K562 (cell line): ENCODE results near the gene NEDD4L. TPM values are rescaled to one million over a fixed set of nuclear protein-coding genes. Genes with fewer than 3 reads are reported as not detected.

Experiments used
- ATAC-seq: fragments of 200-7000 bp; cut with Tn5 transposase; 3 replicates; pipeline ENCODE4 v1.9.1; 2020; ENCODE audit warnings: moderate library complexity
- BruUV-seq: library from RNA; stranded (reverse); fragments of 400-500 nt; replicated peaks from 2 replicates; lab custom pipeline; 2021; lab: Mats Ljungman, UMichigan
- CTCF ChIA-PET: fragments of 300-600 bp; formaldehyde crosslinking; extraction: SDS; loops from one replicate; lab custom pipeline; 2021; ENCODE audit warnings: low intra/inter-chr PET ratio; lab: Yijun Ruan, JAX
- POLR2A ChIA-PET: fragments of 300-600, 350-650 bp; sonication (Branson Sonifier 250); formaldehyde crosslinking; extraction: SDS; loops from one replicate; lab custom pipeline; 2021; ENCODE audit warnings: antibody characterized with exemption, inconsistent platforms; lab: Yijun Ruan, JAX
- DNase-seq, 4 experiments: peaks; one replicate each; pipeline versions ENCODE4 v3.0.0 to v3.0.0-alpha.2; 2011 to 2018; ENCODE audit warnings: low spot score in 3 of 4, mixed read lengths in 3 of 4; ENCODE audit errors: extremely low read depth in 1 of 4
- FAIRE-seq: peaks from 2 replicates; lab custom pipeline; 2011; peaks lifted over from hg19 to GRCh38; lab: Jason Lieb, UNC
- H2AFZ ChIP-seq: 2 replicates; pipeline ENCODE4 v1.6.0; 2011; ENCODE audit warnings: low read depth, low read length, control low read depth, inconsistent platforms
- H3K27ac ChIP-seq: fragments of 200-600 bp; 3 replicates; pipeline ENCODE4 v1.8.0; 2011; ENCODE audit warnings: low read depth, mild to moderate bottlenecking, control low read depth, inconsistent platforms, low read length, moderate library complexity, mixed read lengths; ENCODE audit errors: extremely low read depth
- H3K27me3 ChIP-seq, 2 experiments: fragments of 300-600 bp in 1 of 2; 2 replicates in 1 of 2; 3 replicates in 1 of 2; pipeline versions ENCODE4 v1.6.0 to v1.8.0; 2011; ENCODE audit warnings: inconsistent platforms in 2 of 2, low read length in 2 of 2, mild to moderate bottlenecking in 1 of 2, mixed read lengths in 1 of 2, moderate library complexity in 1 of 2; ENCODE audit not compliant: control insufficient read depth in 2 of 2, insufficient read depth in 2 of 2
- H3K36me3 ChIP-seq: fragments of 300-600 bp; 3 replicates; pipeline ENCODE4 v1.8.0; 2011; ENCODE audit warnings: mild to moderate bottlenecking, low read length, inconsistent platforms; ENCODE audit not compliant: control insufficient read depth, insufficient read depth
- H3K4me1 ChIP-seq, 2 experiments: fragments of 200-600 bp in 1 of 2; replicated peaks in 1 of 2; 2 replicates in 1 of 2; 3 replicates in 1 of 2; pipeline versions ENCODE4 v1.5.1 to v1.8.0; 2011; ENCODE audit warnings: inconsistent platforms in 2 of 2, low read length in 2 of 2, mild to moderate bottlenecking in 1 of 2, mixed read lengths in 1 of 2, moderate library complexity in 1 of 2; ENCODE audit not compliant: control insufficient read depth in 2 of 2, insufficient read depth in 2 of 2
- H3K4me2 ChIP-seq: 2 replicates; pipeline ENCODE4 v1.6.1; 2011; ENCODE audit warnings: low read length, control low read depth, inconsistent platforms, mixed read lengths; ENCODE audit not compliant: insufficient read depth
- H3K4me3 ChIP-seq: fragments of 200-600 bp; sonication (generic), shearing (Covaris generic); 2 replicates; pipeline ENCODE4 v1.5.1; 2016; ENCODE audit warnings: control low read depth, inconsistent platforms
- H3K79me2 ChIP-seq: fragments of 200-600 bp; 3 replicates; pipeline ENCODE4 v1.8.0; 2011; ENCODE audit warnings: low read length, inconsistent platforms; ENCODE audit not compliant: control insufficient read depth, insufficient read depth
- H3K9ac ChIP-seq, 2 experiments: 2 replicates each; pipeline versions ENCODE4 v1.6.0 to v1.6.1; 2011; ENCODE audit warnings: low read depth in 2 of 2, low read length in 2 of 2, control low read depth in 1 of 2, inconsistent platforms in 1 of 2, mild to moderate bottlenecking in 1 of 2, mixed read lengths in 1 of 2; ENCODE audit not compliant: insufficient read depth in 1 of 2
- H3K9me1 ChIP-seq: one replicate; pipeline ENCODE4 v1.6.0; 2011; ENCODE audit warnings: inconsistent platforms, mild to moderate bottlenecking, low read length, moderate library complexity; ENCODE audit not compliant: control insufficient read depth, insufficient read depth
- H3K9me3 ChIP-seq: replicated peaks from 2 replicates; pipeline ENCODE4 v1.5.1; 2011; ENCODE audit warnings: low read depth, low read length, inconsistent platforms; ENCODE audit not compliant: control insufficient read depth, insufficient read depth
- H4K20me1 ChIP-seq: replicated peaks from 2 replicates; pipeline ENCODE4 v1.6.1; 2011; ENCODE audit warnings: low read length, inconsistent platforms, mixed read lengths; ENCODE audit not compliant: control insufficient read depth, insufficient read depth
- ARHGAP35 ChIP-seq: fragments of 450-650 bp; IDR thresholded peaks from 2 replicates; pipeline ENCODE4 v1.6.1; 2018; ENCODE audit not compliant: partially characterized antibody
- BMI1 ChIP-seq: fragments of 150-350 bp; IDR thresholded peaks from 2 replicates; pipeline ENCODE4 v1.6.1; 2014; ENCODE audit warnings: low read length
- BRD4 ChIP-seq: fragments of 200-600 bp; sonication (generic); IDR thresholded peaks from 2 replicates; pipeline ENCODE4 v1.6.1; 2017; ENCODE audit warnings: inconsistent platforms
- IFI16 ChIP-seq: fragments of 250-450 bp; sonication (Bioruptor Pico); IDR thresholded peaks from 2 replicates; pipeline ENCODE4 v2.1.2; 2022; ENCODE audit warnings: mild to moderate bottlenecking, inconsistent platforms
- NCOA1 ChIP-seq: fragments of 450-650 bp; IDR thresholded peaks from 2 replicates; pipeline ENCODE4 v1.6.1; 2016; ENCODE audit warnings: low read depth
- NCOA4 ChIP-seq: fragments of 450-650 bp; IDR thresholded peaks from 2 replicates; pipeline ENCODE4 v1.6.1; 2018; ENCODE audit warnings: mild to moderate bottlenecking; ENCODE audit not compliant: partially characterized antibody
- NONO ChIP-seq, 2 experiments: fragments of 200-400 bp in 1 of 2; fragments of 450-650 bp in 1 of 2; formaldehyde crosslinking in 1 of 2; IDR thresholded peaks; 2 replicates each; pipeline ENCODE4 v1.6.1; 2017; ENCODE audit warnings: low read depth in 2 of 2, mild to moderate bottlenecking in 2 of 2, moderate library complexity in 2 of 2, low read length in 1 of 2
- PTTG1 ChIP-seq: fragments of 450-650 bp; IDR thresholded peaks from 2 replicates; pipeline ENCODE4 v1.6.1; 2016; ENCODE audit warnings: low read depth, mild to moderate bottlenecking, missing genetic modification characterization, missing compliant biosample characterization
- RBM34 ChIP-seq: fragments of 200-400 bp; formaldehyde crosslinking; IDR thresholded peaks from 2 replicates; pipeline ENCODE4 v1.6.1; 2018; ENCODE audit warnings: low read length, borderline replicate concordance; ENCODE audit not compliant: insufficient read depth
- RCOR1 ChIP-seq, 2 experiments: IDR thresholded peaks; 2 replicates each; pipeline ENCODE4 v1.6.1; 2012; ENCODE audit warnings: low read depth in 2 of 2, low read length in 2 of 2, borderline replicate concordance in 1 of 2, improper control_type of control experiment in 1 of 2
- SIN3B ChIP-seq: fragments of 450-650 bp; IDR thresholded peaks from 2 replicates; pipeline ENCODE4 v1.6.1; 2017; ENCODE audit warnings: low read depth, mild to moderate bottlenecking, moderate library complexity
- TEAD4 ChIP-seq, 2 experiments: sonication (generic) in 1 of 2; formaldehyde crosslinking in 1 of 2; IDR thresholded peaks; 2 replicates each; pipeline versions ENCODE4 v1.6.1 to v1.8.0; 2012 to 2022; ENCODE audit warnings: borderline replicate concordance in 1 of 2, inconsistent platforms in 1 of 2, low read length in 1 of 2, mild to moderate bottlenecking in 1 of 2, missing genetic modification reagents in 1 of 2
- TRIM24 ChIP-seq, 2 experiments: fragments of 450-650 bp; IDR thresholded peaks; 2 replicates each; pipeline ENCODE4 v1.6.1; 2016
- ZBTB8A ChIP-seq: fragments of 450-650 bp; IDR thresholded peaks from 2 replicates; pipeline ENCODE4 v1.6.1; 2018; ENCODE audit warnings: mild to moderate bottlenecking, moderate library complexity; ENCODE audit not compliant: partially characterized antibody
- ZFP30 ChIP-seq: fragments of 250-450 bp; sonication (Bioruptor Pico); IDR thresholded peaks from 2 replicates; pipeline ENCODE4 v1.8.0; 2022; ENCODE audit warnings: moderate library complexity, mild to moderate bottlenecking, inconsistent platforms, borderline replicate concordance
- ZNF75A ChIP-seq: fragments of 450-650 bp; formaldehyde crosslinking; IDR thresholded peaks from 2 replicates; pipeline ENCODE4 v1.4.0; 2020; ENCODE audit warnings: mild to moderate bottlenecking
- WGBS: fragments of 100-300 bp; shearing (Covaris generic); methylation state at CpG from one replicate; pipeline ENCODE4 v1.1.6; 2016; ENCODE audit warnings: low coverage, mixed read lengths; ENCODE audit not compliant: insufficient coverage; ENCODE audit errors: missing lambda C conversion rate; 5-methylcytosine and 5-hydroxymethylcytosine counted together
- in situ Hi-C: fragments of 300-500 bp; cut with MboI; formaldehyde crosslinking; loops from 4 replicates; pipeline ENCODE4 v1.15.0; 2018; ENCODE audit warnings: inconsistent platforms, mixed read lengths
- intact Hi-C: fragments of 100-400 bp; cut with micrococcal nuclease; formaldehyde crosslinking; loops from 2 replicates; pipeline ENCODE4 v1.14.2; 2022
- polyA plus RNA-seq, 8 experiments: library from polyadenylated mRNA; depleted of rRNA in 4 of 8; stranded (reverse) in 5 of 8; unstranded in 3 of 8; fragments of >200 nt; fragmentation: Nextera tagmentation in 2 of 8; fragmentation: Illumina TruSeq in 1 of 8; extraction: Ambion mirVana in 2 of 8; extraction: Trizol in 1 of 8; gene quantifications; 2 replicates each; pipeline versions ENCODE4 v1.2.1 to v1.2.3, GENCODE V29; 2011 to 2014; ENCODE audit warnings: inconsistent platforms in 1 of 8, missing spikeins in 1 of 8
- total RNA-seq, 7 experiments: library from RNA; depleted of rRNA in 6 of 7; stranded (reverse); fragments of >200 nt in 6 of 7; fragmentation: Illumina TruSeq in 2 of 7; extraction: Trizol in 2 of 7; gene quantifications; 2 replicates each; pipeline versions ENCODE4 v1.2.1 to v1.2.3, GENCODE V29; 2011 to 2021; ENCODE audit warnings: low replicate concordance in 1 of 7
- TF ChIP-seq, protein P1 (sequence below): fragments of 250-450 bp; sonication (Bioruptor Pico); IDR thresholded peaks from 2 replicates; pipeline ENCODE4 v1.9.0; 2021; ENCODE audit warnings: mild to moderate bottlenecking, inconsistent platforms
- TF ChIP-seq, protein P2 (sequence below), 2 experiments: IDR thresholded peaks; 2 replicates each; pipeline ENCODE4 v1.6.1; 2011; ENCODE audit warnings: borderline replicate concordance in 1 of 2, control low read depth in 1 of 2, low read depth in 1 of 2, low read length in 1 of 2, mild to moderate bottlenecking in 1 of 2, mixed read lengths in 1 of 2, moderate library complexity in 1 of 2; ENCODE audit not compliant: insufficient read depth in 1 of 2, insufficient read length in 1 of 2, poor library complexity in 1 of 2, severe bottlenecking in 1 of 2; ENCODE audit errors: extremely low read depth in 1 of 2

NEDD4L gene
- total and polyA plus RNA-seq, 9 of the 15 experiments (the other 6 are each of a cell fraction or from before 2014, with no cell fraction given): 8.1 to 33.4 (median 19.9) TPM

DNA sequence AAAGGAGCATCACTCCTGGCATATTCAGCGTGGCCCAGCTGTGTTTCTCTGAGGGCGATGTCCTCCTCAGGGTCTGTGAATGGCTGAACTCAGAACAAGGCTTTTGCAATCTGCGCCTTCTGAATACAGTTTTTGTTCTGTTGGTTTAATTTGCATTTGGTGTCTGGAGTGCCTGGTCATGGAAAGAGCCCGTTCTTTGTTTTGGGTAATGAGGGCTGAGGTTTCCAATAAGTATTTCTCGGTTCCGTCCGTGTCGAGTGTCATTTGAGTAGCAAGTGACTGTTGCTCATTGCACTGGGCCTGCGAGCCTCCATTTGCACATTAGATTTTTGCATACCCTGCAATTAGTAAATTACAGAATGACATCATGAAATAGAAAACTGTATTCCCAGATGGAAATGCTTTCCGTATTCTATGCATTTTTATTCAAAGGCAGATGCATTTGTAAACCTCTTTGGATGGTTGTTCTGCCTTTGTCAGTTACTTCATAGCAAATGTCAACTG is 57.3 kb downstream of the NEDD4L start (continued):
- TF ChIP-seq RCOR1 (IDR thresholded peaks at IDR 0.05; ENCODE audit: borderline replicate concordance in 1 of 2, low read depth in 2 of 2, low read length in 2 of 2) (no peak), NONO (IDR thresholded peaks at IDR 0.05; ENCODE audit: low read depth in 2 of 2, low read length in 1 of 2) (no peak)
- TF ChIP-seq, protein P1, sequence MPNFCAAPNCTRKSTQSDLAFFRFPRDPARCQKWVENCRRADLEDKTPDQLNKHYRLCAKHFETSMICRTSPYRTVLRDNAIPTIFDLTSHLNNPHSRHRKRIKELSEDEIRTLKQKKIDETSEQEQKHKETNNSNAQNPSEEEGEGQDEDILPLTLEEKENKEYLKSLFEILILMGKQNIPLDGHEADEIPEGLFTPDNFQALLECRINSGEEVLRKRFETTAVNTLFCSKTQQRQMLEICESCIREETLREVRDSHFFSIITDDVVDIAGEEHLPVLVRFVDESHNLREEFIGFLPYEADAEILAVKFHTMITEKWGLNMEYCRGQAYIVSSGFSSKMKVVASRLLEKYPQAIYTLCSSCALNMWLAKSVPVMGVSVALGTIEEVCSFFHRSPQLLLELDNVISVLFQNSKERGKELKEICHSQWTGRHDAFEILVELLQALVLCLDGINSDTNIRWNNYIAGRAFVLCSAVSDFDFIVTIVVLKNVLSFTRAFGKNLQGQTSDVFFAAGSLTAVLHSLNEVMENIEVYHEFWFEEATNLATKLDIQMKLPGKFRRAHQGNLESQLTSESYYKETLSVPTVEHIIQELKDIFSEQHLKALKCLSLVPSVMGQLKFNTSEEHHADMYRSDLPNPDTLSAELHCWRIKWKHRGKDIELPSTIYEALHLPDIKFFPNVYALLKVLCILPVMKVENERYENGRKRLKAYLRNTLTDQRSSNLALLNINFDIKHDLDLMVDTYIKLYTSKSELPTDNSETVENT: no peak
- TF ChIP-seq, all 486 proteins: peak for 0

DNA sequence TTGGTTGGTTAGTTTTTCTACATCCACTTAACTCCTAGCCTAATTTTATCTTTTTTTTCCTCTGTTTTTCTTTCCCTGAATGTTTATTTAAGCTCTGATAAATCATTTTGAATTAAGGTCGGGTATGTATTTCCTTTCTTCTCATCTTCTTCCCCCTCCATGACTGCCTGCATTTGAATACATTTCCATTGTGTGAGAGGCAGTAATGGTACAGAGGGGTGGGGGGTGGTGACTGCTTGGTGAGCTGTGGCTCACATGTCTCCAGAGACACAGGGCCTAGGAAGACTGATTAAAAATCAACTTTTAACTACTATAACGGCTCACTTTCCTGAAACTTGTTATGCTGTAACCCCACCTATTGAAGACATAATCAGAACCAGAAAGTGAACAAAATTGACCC is 58.0 kb downstream of the NEDD4L start:
- no peak for FAIRE-seq
- no peaks in the 10 kb centered on the region; the same call in 1 of the 3 replicates for H3K79me2 ChIP-seq
- WGBS: 20% methylated on average over 2 of the region's 2 CpGs
- in situ Hi-C loops (no loop called here), intact Hi-C loops (no loop called here)
- no TSS peak for BruUV-seq
- peaks cover 0 to 6% of the 10 kb centered on the region in 2 experiments; a peak in 3 of 5 replicates for H3K4me1 ChIP-seq
- ATAC-seq: no peak
- POLR2A ChIA-PET: interaction anchor here (0.8 kb wide), 1 partner anchor 166 kb away, joined by 5 read pairs; no protein-coding TSS in a partner anchor
- TF ChIP-seq NCOA1 (no peak), ARHGAP35 (no peak), NCOA4 (no peak), ZFP30 (no peak), TRIM24 (IDR thresholded peaks at IDR 0.05) (no peak), ZNF75A (CRISPR knock-in tag) (no peak), IFI16 (CRISPR knock-in tag) (no peak), SIN3B (no peak), BRD4 (no peak), BMI1 (no peak), PTTG1 (tag) (no peak), RBM34 (no peak), TEAD4 (IDR thresholded peaks at IDR 0.05; ENCODE audit: low read length) (no peak), TEAD4 (CRISPR knock-in tag; IDR thresholded peaks at IDR 0.05; ENCODE audit: borderline replicate concordance) (no peak), ZBTB8A (no peak)
- TF ChIP-seq, protein P2, sequence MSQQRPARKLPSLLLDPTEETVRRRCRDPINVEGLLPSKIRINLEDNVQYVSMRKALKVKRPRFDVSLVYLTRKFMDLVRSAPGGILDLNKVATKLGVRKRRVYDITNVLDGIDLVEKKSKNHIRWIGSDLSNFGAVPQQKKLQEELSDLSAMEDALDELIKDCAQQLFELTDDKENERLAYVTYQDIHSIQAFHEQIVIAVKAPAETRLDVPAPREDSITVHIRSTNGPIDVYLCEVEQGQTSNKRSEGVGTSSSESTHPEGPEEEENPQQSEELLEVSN (IDR thresholded peaks at IDR 0.05; ENCODE audit: borderline replicate concordance in 1 of 2, extremely low read depth in 1 of 2, insufficient read depth in 1 of 2, insufficient read length in 1 of 2, low read depth in 1 of 2, low read length in 1 of 2, poor library complexity in 1 of 2, severe bottlenecking in 1 of 2): no peak
- TF ChIP-seq, all 486 proteins: peak for 0
- H3K27me3 ChIP-seq: no peaks in the 10 kb centered on the region
- no peaks in the 10 kb centered on the region for H3K9me1 ChIP-seq
- H4K20me1 ChIP-seq: peaks cover 3% of the 10 kb centered on the region
- no peak overlapping the region for H3K4me3 ChIP-seq
- H3K9ac ChIP-seq: no peak overlapping the region
- no peak for DNase-seq
- no peak overlapping the region for H3K27ac ChIP-seq
- H3K36me3 ChIP-seq: no peaks in the 10 kb centered on the region
- no peak overlapping the region for H2AFZ ChIP-seq
- CTCF ChIA-PET: no interaction called here
- no peak overlapping the region for H3K4me2 ChIP-seq
- H3K9me3 ChIP-seq: no peaks in the 10 kb centered on the region
